Nephron progenitor cell (in vitro differentiated cells): ENCODE results near the gene PLA2G7.
"Not testable (repeated sequence)": the region's sequence is repeated elsewhere in the genome, so short reads cannot be mapped to it uniquely, and the experiment has no call there.

Experiments
- DNase-seq: peaks from one replicate; pipeline ENCODE4 v3.0.0; 2021
- H3K27ac Mint-ChIP-seq: 2 replicates; pipeline ENCODE4 v1.8.0; 2021; ENCODE audit warnings: mild to moderate bottlenecking, moderate library complexity, mixed read lengths
- H3K27me3 Mint-ChIP-seq: 2 replicates; pipeline ENCODE4 v1.8.0; 2021; ENCODE audit warnings: mild to moderate bottlenecking, low read depth, mixed read lengths; ENCODE audit not compliant: poor library complexity
- H3K36me3 Mint-ChIP-seq: 2 replicates; pipeline ENCODE4 v1.8.0; 2021; ENCODE audit warnings: low read depth, mixed read lengths
- H3K4me1 Mint-ChIP-seq: 2 replicates; pipeline ENCODE4 v1.8.0; 2021; ENCODE audit warnings: mixed read lengths
- H3K4me3 Mint-ChIP-seq: 2 replicates; pipeline ENCODE4 v1.8.0; 2021; ENCODE audit warnings: mild to moderate bottlenecking, moderate library complexity, mixed read lengths
- H3K9me3 Mint-ChIP-seq: 2 replicates; pipeline ENCODE4 v1.8.0; 2021; ENCODE audit warnings: mild to moderate bottlenecking, moderate library complexity, mixed read lengths
- TF ChIP-seq, protein P1 (sequence below): fragments of 200-600 bp; sonication (generic); IDR thresholded peaks from 2 replicates; pipeline ENCODE4 v1.5.0; 2021; ENCODE audit warnings: antibody characterized with exemption

Gene PLA2G7

DNA sequence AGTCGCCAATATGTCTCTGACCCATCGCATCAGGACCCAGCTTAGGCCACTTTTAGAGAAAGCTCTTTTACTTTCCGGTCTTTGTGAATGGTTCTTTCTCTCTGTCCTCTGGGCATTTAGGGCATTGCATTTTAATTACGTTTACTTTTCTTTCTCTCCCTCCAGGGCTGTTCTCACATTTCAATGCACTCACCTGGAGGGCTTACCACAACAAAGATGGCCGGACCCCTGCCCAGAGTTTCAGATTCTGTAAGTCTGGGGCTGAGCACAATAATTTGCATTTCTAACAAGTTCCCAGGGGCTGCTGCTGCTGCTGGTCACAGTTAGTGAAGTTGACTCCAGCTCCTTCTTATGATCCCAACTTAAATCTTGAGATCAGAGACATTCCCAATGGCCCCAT lies 14.6 kb upstream of the PLA2G7 start:
- TF ChIP-seq, protein P1, sequence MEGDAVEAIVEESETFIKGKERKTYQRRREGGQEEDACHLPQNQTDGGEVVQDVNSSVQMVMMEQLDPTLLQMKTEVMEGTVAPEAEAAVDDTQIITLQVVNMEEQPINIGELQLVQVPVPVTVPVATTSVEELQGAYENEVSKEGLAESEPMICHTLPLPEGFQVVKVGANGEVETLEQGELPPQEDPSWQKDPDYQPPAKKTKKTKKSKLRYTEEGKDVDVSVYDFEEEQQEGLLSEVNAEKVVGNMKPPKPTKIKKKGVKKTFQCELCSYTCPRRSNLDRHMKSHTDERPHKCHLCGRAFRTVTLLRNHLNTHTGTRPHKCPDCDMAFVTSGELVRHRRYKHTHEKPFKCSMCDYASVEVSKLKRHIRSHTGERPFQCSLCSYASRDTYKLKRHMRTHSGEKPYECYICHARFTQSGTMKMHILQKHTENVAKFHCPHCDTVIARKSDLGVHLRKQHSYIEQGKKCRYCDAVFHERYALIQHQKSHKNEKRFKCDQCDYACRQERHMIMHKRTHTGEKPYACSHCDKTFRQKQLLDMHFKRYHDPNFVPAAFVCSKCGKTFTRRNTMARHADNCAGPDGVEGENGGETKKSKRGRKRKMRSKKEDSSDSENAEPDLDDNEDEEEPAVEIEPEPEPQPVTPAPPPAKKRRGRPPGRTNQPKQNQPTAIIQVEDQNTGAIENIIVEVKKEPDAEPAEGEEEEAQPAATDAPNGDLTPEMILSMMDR = no peak
- Mint-ChIP-seq H3K27me3 (peaks cover 4% of the 10 kb centered on the region), H3K9me3 (no peaks in the 10 kb centered on the region)

GRCh38 chr6:46748940-46749503 lies 13.8 kb upstream of the PLA2G7 start:
- no peaks in the 10 kb centered on the region for H3K9me3 Mint-ChIP-seq
- TF ChIP-seq, protein P1 = no peak

More for the DNA sequence above, 14.6 kb upstream of the PLA2G7 start:
- Mint-ChIP-seq H3K4me3 (no peak overlapping the region), H3K36me3 (no peaks in the 10 kb centered on the region), H3K27ac (no peak overlapping the region), H3K4me1 (no peaks in the 10 kb centered on the region)
- no peak for DNase-seq

DNA sequence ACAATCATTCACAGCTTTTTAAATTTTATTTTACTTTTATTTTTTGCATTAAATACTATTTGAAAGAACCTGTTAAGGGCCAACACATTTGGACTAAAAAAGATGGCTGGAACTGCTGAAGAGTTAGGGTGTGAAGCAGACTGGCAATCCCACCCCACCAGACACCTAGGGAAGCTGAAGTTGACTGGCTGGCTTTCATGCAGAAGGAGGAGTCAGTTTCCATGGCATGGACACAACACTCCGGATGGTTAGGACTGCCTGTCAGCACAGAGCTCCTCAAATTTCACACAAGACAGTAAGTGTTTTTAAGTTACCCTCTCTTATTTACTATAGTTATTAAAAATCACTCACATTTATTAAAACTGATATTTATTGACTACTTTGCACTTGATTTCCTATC lies 11.5 kb upstream of the PLA2G7 start, which contains the start of gene ANKRD66:
ANKRD66 (plus strand) TSS at position 238 of the 400 bp plus-strand sequence. CDS start 5,016 bp downstream, outside the sequence.
- Mint-ChIP-seq H3K4me1 (no peaks in the 10 kb centered on the region), H3K4me3 (no peak within 1 kb of the TSS), H3K27me3 (peaks cover 6% of the 10 kb centered on the region), H3K36me3 (no peaks in the 10 kb centered on the region), H3K9me3 (no peaks in the 10 kb centered on the region), H3K27ac (peak within 1 kb of the TSS; percentile 1)
- DNase-seq = peak; percentile 10
- TF ChIP-seq, protein P1 = no peak

More at GRCh38 chr6:46748940-46749503, 13.8 kb upstream of the PLA2G7 start:
- no peak overlapping the region for H3K27ac Mint-ChIP-seq
- H3K36me3 Mint-ChIP-seq = no peaks in the 10 kb centered on the region
- H3K4me3 Mint-ChIP-seq = no peak overlapping the region
- H3K4me1 Mint-ChIP-seq = no peaks in the 10 kb centered on the region
- no peak for DNase-seq
- peaks cover 6% of the 10 kb centered on the region for H3K27me3 Mint-ChIP-seq

- Mint-ChIP-seq H3K36me3 (no peaks in the 10 kb centered on the region), H3K4me3 (no peak overlapping the region), H3K27me3 (peaks cover 6% of the 10 kb centered on the region)
Measured at GRCh38 chr6:46745973-46746372, 10.8 kb upstream of the PLA2G7 start.

GRCh38 chr6:46744159-46744725 lies 9.1 kb upstream of the PLA2G7 start:
- H3K4me1 Mint-ChIP-seq, H3K27ac Mint-ChIP-seq, H3K27me3 Mint-ChIP-seq, H3K9me3 Mint-ChIP-seq, H3K36me3 Mint-ChIP-seq, H3K4me3 Mint-ChIP-seq, DNase-seq: not testable (repeated sequence)

More at GRCh38 chr6:46745973-46746372, 10.8 kb upstream of the PLA2G7 start:
- TF ChIP-seq, protein P1 = no peak
- Mint-ChIP-seq H3K27ac (peak overlapping the region; percentile 1), H3K4me1 (no peaks in the 10 kb centered on the region), H3K9me3 (no peaks in the 10 kb centered on the region)
- no peak for DNase-seq

- Mint-ChIP-seq H3K36me3 (no peaks in the 10 kb centered on the region), H3K9me3 (no peaks in the 10 kb centered on the region), H3K27me3 (peaks cover 5% of the 10 kb centered on the region), H3K4me1 (no peaks in the 10 kb centered on the region), H3K4me3 (no peak overlapping the region), H3K27ac (no peak overlapping the region)
- TF ChIP-seq, protein P1 = no peak
- no peak for DNase-seq
Measured at GRCh38 chr6:46743425-46744158, 8.4 kb upstream of the PLA2G7 start.
